Panc1 (cell line): ENCODE data around the gene WRAP73.

Source experiments
- POLR2AphosphoS5 ChIP-seq: IDR thresholded peaks from 2 replicates; pipeline ENCODE4 v1.6.1; 2012; ENCODE audit warnings: mild to moderate bottlenecking, low read depth, low read length, moderate library complexity
- TF ChIP-seq, protein P1 (sequence below): fragments of 450-650 bp; IDR thresholded peaks from 2 replicates; pipeline ENCODE4 v1.5.1; 2017; ENCODE audit warnings: mild to moderate bottlenecking
- TF ChIP-seq, protein P2 (sequence below), 2 experiments: IDR thresholded peaks; 2 replicates each; pipeline ENCODE4 v1.6.1; 2011 to 2012; ENCODE audit warnings: low read depth in 2 of 2, control low read depth in 1 of 2, low read length in 1 of 2, mild to moderate bottlenecking in 1 of 2, moderate library complexity in 1 of 2; ENCODE audit not compliant: insufficient read depth in 1 of 2

DNA sequence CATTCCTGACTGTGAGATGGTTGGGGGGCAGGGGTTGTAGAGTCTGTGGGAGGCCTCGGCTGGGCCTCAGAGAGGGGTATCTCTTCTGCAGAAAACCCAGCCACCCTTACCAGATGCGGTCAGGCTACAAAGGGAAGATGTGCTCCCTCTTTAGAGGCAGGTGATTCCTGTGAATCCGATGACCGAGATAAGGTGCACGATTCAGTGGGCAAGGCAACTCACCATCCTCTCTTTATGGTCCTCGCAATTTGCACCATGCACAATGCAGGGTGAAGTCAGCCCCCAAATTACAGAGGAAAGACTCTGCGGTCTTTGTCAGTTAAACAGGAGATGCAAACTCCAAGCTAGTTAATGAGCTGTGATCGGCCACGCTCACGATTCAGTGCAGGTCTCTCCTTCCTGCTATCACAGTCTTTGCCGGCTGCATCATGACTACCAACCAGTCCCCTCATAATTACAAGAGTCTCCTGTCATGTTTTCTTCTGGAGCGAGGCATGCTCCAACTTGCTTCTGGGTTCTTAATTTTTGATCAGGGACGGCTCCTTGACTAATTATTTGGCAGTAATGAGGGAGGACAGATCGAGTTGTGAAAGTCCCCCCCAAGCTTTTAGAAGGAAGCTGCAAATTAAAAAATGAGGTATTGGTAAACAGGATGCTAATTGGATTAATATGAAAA lies 14.9 kb upstream of the WRAP73 start:
- TF ChIP-seq, protein P1, sequence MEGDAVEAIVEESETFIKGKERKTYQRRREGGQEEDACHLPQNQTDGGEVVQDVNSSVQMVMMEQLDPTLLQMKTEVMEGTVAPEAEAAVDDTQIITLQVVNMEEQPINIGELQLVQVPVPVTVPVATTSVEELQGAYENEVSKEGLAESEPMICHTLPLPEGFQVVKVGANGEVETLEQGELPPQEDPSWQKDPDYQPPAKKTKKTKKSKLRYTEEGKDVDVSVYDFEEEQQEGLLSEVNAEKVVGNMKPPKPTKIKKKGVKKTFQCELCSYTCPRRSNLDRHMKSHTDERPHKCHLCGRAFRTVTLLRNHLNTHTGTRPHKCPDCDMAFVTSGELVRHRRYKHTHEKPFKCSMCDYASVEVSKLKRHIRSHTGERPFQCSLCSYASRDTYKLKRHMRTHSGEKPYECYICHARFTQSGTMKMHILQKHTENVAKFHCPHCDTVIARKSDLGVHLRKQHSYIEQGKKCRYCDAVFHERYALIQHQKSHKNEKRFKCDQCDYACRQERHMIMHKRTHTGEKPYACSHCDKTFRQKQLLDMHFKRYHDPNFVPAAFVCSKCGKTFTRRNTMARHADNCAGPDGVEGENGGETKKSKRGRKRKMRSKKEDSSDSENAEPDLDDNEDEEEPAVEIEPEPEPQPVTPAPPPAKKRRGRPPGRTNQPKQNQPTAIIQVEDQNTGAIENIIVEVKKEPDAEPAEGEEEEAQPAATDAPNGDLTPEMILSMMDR: no peak
- TF ChIP-seq POLR2AphosphoS5: no peak
- TF ChIP-seq, protein P2, sequence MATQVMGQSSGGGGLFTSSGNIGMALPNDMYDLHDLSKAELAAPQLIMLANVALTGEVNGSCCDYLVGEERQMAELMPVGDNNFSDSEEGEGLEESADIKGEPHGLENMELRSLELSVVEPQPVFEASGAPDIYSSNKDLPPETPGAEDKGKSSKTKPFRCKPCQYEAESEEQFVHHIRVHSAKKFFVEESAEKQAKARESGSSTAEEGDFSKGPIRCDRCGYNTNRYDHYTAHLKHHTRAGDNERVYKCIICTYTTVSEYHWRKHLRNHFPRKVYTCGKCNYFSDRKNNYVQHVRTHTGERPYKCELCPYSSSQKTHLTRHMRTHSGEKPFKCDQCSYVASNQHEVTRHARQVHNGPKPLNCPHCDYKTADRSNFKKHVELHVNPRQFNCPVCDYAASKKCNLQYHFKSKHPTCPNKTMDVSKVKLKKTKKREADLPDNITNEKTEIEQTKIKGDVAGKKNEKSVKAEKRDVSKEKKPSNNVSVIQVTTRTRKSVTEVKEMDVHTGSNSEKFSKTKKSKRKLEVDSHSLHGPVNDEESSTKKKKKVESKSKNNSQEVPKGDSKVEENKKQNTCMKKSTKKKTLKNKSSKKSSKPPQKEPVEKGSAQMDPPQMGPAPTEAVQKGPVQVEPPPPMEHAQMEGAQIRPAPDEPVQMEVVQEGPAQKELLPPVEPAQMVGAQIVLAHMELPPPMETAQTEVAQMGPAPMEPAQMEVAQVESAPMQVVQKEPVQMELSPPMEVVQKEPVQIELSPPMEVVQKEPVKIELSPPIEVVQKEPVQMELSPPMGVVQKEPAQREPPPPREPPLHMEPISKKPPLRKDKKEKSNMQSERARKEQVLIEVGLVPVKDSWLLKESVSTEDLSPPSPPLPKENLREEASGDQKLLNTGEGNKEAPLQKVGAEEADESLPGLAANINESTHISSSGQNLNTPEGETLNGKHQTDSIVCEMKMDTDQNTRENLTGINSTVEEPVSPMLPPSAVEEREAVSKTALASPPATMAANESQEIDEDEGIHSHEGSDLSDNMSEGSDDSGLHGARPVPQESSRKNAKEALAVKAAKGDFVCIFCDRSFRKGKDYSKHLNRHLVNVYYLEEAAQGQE (IDR thresholded peaks at IDR 0.05; ENCODE audit: insufficient read depth in 1 of 2, low read depth in 2 of 2, low read length in 1 of 2): no peak
